Measurements from ENCODE around the gene GPR78.

The GPR78 gene

GRCh38 chr4:8547108-8547911 lies 32.9 kb upstream of the GPR78 start:
- FAIRE-seq = no peak

GRCh38 chr4:8547912-8548730 lies 32.1 kb upstream of the GPR78 start:
- no peak for FAIRE-seq

- no peak for FAIRE-seq
These were observed 31.4 kb upstream of the GPR78 start for GRCh38 chr4:8548731-8549351.

- FAIRE-seq = no peak
These were observed 30.8 kb upstream of the GPR78 start for GRCh38 chr4:8549352-8549931.

GRCh38 chr4:8550691-8551090 lies 29.5 kb upstream of the GPR78 start:
- FAIRE-seq = no peak

GRCh38 chr4:8552024-8552423 lies 28.2 kb upstream of the GPR78 start:
- FAIRE-seq = no peak

GRCh38 chr4:8552581-8553205 lies 27.5 kb upstream of the GPR78 start:
- FAIRE-seq = no peak

- no peak for FAIRE-seq
These were observed 27.0 kb upstream of the GPR78 start for GRCh38 chr4:8553216-8553615.

GRCh38 chr4:8553991-8554405 lies 26.2 kb upstream of the GPR78 start:
- no peak for FAIRE-seq

- FAIRE-seq = no peak
These were observed 25.6 kb upstream of the GPR78 start for GRCh38 chr4:8554555-8555100.

GRCh38 chr4:8555716-8556115 lies 24.5 kb upstream of the GPR78 start:
- FAIRE-seq = no peak

- FAIRE-seq = no peak
These were observed 23.6 kb upstream of the GPR78 start for GRCh38 chr4:8556341-8557150.

GRCh38 chr4:8557151-8558076 lies 22.8 kb upstream of the GPR78 start:
- no peak for FAIRE-seq

GRCh38 chr4:8558080-8558960 lies 21.9 kb upstream of the GPR78 start:
- no peak for FAIRE-seq

- FAIRE-seq = no peak
These were observed 21.2 kb upstream of the GPR78 start for GRCh38 chr4:8559011-8559410.

- no peak for FAIRE-seq
These were observed 20.5 kb upstream of the GPR78 start for GRCh38 chr4:8559524-8560264.

GRCh38 chr4:8560265-8561047 lies 19.7 kb upstream of the GPR78 start:
- FAIRE-seq = no peak

- no peak for FAIRE-seq
These were observed 15.6 kb upstream of the GPR78 start for GRCh38 chr4:8564595-8564994.
